Lower lobe of right lung (tissue), 2 donors: ENCODE measurements around the gene MPZL2. TPM values are rescaled to one million over a fixed set of nuclear protein-coding genes. Genes with fewer than 3 reads are reported as not detected.

Experiments
- ATAC-seq, 2 donors: fragments of 200-7000 bp; cut with Tn5 transposase; one replicate each; pipeline ENCODE4 v1.9.1; 2020 to 2022; ENCODE audit warnings: mild to moderate bottlenecking in 2 of 2, moderate library complexity in 2 of 2
- DNase-seq: peaks from one replicate; pipeline ENCODE4 v3.0.0-alpha.2; 2020
- H3K27ac ChIP-seq: fragments of 200-600 bp; one replicate; pipeline ENCODE4 v1.8.0; 2022
- H3K27me3 ChIP-seq: fragments of 200-600 bp; one replicate; pipeline ENCODE4 v1.8.0; 2022; ENCODE audit warnings: low read depth
- H3K36me3 ChIP-seq: fragments of 200-600 bp; one replicate; pipeline ENCODE4 v1.8.0; 2022; ENCODE audit warnings: mild to moderate bottlenecking
- H3K4me1 ChIP-seq: fragments of 200-600 bp; one replicate; pipeline ENCODE4 v1.8.0; 2022
- H3K4me3 ChIP-seq: fragments of 200-600 bp; one replicate; pipeline ENCODE4 v1.8.0; 2022; ENCODE audit warnings: mild to moderate bottlenecking
- H3K9me3 ChIP-seq: fragments of 200-600 bp; one replicate; pipeline ENCODE4 v1.8.0; 2022
- intact Hi-C: fragments of 100-400 bp; cut with DNase I; formaldehyde crosslinking; loops from one replicate; pipeline ENCODE4 v1.11.0; 2022
- total RNA-seq: library from RNA; stranded (reverse); fragmentation: NEBNext Ultra II Directional; extraction: Animal tissue kit (Norgen Biotek cat#: 25700); gene quantifications from one replicate; pipeline ENCODE4 v1.2.1, GENCODE V29; 2021
- TF ChIP-seq, protein P1 (sequence below): fragments of 200-600 bp; IDR thresholded peaks from one replicate; pipeline ENCODE4 v1.8.0; 2022; ENCODE audit warnings: antibody characterized with exemption, mild to moderate bottlenecking
- donor health status: DM: no; HTN: yes; CAD: no; lungs with severe emphysema.

The MPZL2 gene
- total RNA-seq, 1 donor from 2014 or later = 85.3 TPM

DNA sequence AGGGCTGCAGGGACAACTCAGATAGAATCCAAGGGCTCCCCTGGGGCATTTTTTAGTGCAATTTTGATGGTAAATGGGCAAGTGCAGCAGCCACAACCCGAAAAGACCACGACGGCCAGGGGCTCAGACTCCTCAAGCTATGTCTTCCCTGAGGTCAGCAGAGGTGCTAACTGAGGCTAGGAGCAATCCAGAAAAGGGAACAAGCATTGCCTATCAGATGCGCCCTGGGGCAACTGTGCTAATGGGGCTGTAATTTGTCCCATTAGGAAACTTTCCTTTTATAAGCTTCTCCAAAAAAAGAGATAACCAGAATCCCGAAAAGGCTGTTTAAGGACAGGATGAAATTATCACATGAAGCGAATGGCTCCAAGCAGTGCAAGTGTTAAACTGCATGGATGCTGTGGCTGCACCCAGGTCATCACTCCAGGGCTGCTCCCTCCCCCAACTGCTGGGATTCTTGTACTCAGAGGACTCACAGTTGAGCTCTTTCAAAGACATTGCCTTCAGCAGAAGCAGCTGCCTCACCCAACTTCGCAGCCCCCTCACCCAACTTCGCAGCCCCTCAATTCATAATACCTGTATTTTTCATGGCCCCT, 37.6 kb upstream of the MPZL2 start:
- intact Hi-C loops = no loop called here

DNA sequence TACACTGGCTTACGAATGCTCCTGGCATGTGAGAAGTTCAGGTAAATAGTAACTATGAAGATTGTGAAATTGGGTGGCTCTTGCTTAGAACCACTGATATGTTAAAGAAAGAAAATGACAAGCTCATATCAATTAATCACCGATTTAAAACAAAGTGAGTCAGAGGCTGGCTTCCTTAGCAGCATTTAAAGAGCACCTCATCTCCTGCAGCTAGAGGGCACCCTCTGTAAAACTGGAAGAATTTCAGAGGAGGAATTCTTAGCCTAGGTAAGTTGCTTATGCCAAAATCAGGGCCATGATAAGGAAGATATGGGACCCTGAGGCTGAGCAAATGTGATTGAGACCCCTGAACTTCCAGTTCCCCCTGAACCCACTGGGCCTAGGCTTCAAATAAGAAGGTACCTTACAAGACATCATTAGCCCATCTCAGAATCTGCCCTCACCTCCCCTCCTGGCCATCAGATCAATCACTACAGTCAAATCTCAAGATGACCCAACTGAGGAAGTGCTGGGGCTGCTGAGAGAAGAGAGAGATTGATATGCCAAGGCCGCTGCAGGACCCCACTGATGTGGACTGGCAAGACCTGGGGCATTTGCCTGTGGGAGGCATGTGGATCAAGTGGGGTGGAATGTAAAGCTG, 31.8 kb upstream of the MPZL2 start:
- intact Hi-C loops = no loop called here
- Histone ChIP-seq H3K27ac (no peak overlapping the region), H3K27me3 (no peaks in the 10 kb centered on the region), H3K4me3 (no peak overlapping the region), H3K36me3 (no peaks in the 10 kb centered on the region), H3K4me1 (peaks cover 3% of the 10 kb centered on the region), H3K9me3 (no peaks in the 10 kb centered on the region)
- DNase-seq (no peak), ATAC-seq (peak; percentile 60 to 73)
- TF ChIP-seq, protein P1, sequence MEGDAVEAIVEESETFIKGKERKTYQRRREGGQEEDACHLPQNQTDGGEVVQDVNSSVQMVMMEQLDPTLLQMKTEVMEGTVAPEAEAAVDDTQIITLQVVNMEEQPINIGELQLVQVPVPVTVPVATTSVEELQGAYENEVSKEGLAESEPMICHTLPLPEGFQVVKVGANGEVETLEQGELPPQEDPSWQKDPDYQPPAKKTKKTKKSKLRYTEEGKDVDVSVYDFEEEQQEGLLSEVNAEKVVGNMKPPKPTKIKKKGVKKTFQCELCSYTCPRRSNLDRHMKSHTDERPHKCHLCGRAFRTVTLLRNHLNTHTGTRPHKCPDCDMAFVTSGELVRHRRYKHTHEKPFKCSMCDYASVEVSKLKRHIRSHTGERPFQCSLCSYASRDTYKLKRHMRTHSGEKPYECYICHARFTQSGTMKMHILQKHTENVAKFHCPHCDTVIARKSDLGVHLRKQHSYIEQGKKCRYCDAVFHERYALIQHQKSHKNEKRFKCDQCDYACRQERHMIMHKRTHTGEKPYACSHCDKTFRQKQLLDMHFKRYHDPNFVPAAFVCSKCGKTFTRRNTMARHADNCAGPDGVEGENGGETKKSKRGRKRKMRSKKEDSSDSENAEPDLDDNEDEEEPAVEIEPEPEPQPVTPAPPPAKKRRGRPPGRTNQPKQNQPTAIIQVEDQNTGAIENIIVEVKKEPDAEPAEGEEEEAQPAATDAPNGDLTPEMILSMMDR = peak; percentile 55

More for the DNA sequence above, 37.6 kb upstream of the MPZL2 start:
- Histone ChIP-seq H3K27ac (no peak overlapping the region), H3K4me1 (no peaks in the 10 kb centered on the region), H3K4me3 (no peak overlapping the region), H3K27me3 (no peaks in the 10 kb centered on the region), H3K36me3 (no peaks in the 10 kb centered on the region), H3K9me3 (no peaks in the 10 kb centered on the region)
- ATAC-seq = no peak
- TF ChIP-seq, protein P1 = no peak
- DNase-seq = no peak

- ATAC-seq (no peak), DNase-seq (no peak)
- TF ChIP-seq, protein P1 = no peak
- Histone ChIP-seq H3K9me3 (no peaks in the 10 kb centered on the region), H3K36me3 (no peaks in the 10 kb centered on the region), H3K27ac (no peak overlapping the region), H3K27me3 (no peaks in the 10 kb centered on the region), H3K4me3 (no peak overlapping the region), H3K4me1 (peaks cover 5% of the 10 kb centered on the region)
- intact Hi-C loops = no loop called here
Observed at GRCh38 chr11:118295199-118295598, 31.1 kb upstream of the MPZL2 start.

DNA sequence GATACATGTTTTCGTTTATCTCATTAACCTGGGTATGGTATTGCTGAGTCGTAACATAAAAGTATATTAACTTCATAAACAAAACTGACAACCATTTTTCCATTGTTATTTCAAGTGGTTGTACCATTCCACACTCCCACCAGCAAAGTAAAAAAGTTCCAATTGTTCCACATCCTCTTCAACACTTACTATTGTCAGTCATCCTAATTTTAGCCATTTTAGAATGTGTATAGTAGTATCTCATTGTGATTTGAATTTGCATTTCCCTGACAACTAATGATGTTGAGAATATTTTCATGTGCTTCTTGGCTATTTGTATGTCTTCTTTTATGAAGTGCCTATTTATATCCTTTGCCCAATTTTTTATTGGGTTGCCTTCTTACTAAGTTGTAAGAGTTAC, 30.0 kb upstream of the MPZL2 start:
- H3K4me3 ChIP-seq = no peak overlapping the region
- intact Hi-C loops = loop anchor here (5.0 kb wide), 1 partner anchor 97 kb away; no protein-coding TSS in a partner anchor
- TF ChIP-seq, protein P1 = no peak
- DNase-seq (no peak), ATAC-seq (no peak)
- no peak overlapping the region for H3K27ac ChIP-seq
- no peaks in the 10 kb centered on the region for H3K36me3 ChIP-seq
- no peaks in the 10 kb centered on the region for H3K27me3 ChIP-seq
- H3K4me1 ChIP-seq = peaks cover 5% of the 10 kb centered on the region
- H3K9me3 ChIP-seq = no peaks in the 10 kb centered on the region

- H3K36me3 ChIP-seq = no peaks in the 10 kb centered on the region
- intact Hi-C loops = loop anchor here (5.0 kb wide), 1 partner anchor 94 kb away; no protein-coding TSS in a partner anchor
- H3K4me1 ChIP-seq = peaks cover 5% of the 10 kb centered on the region
- TF ChIP-seq, protein P1 = no peak
- no peaks in the 10 kb centered on the region for H3K27me3 ChIP-seq
- H3K27ac ChIP-seq = no peak overlapping the region
- H3K4me3 ChIP-seq = no peak overlapping the region
- no peaks in the 10 kb centered on the region for H3K9me3 ChIP-seq
- ATAC-seq (peak; percentile 55 to 56), DNase-seq (no peak)
Observed at GRCh38 chr11:118291477-118292135, 27.5 kb upstream of the MPZL2 start.
